PC-9 (cell line): Measurements from ENCODE around the gene CDC42EP1. TPM values are rescaled to one million over a fixed set of nuclear protein-coding genes. Genes with fewer than 3 reads are reported as not detected.

Experiments
- BruUV-seq: library from RNA; stranded (reverse); fragments of 400-500 nt; replicated peaks from 2 replicates; lab custom pipeline; 2021; lab: Mats Ljungman, UMichigan
- CTCF ChIA-PET: fragments of 300-600 bp; sonication (Branson Sonifier 250); formaldehyde crosslinking; loops from one replicate; lab custom pipeline; 2022; ENCODE audit warnings: antibody characterized with exemption; lab: Charles Lee
- POLR2A ChIA-PET: fragments of 300-600 bp; sonication (Branson Sonifier 250); formaldehyde crosslinking; loops from one replicate; lab custom pipeline; 2022; ENCODE audit warnings: antibody characterized with exemption; ENCODE audit not compliant: unreplicated experiment; lab: Charles Lee
- DNase-seq, 2 experiments: peaks; one replicate each; pipeline versions ENCODE4 v3.0.0 to v3.0.0-alpha.2; 2015 to 2022; ENCODE audit warnings: mixed read lengths in 1 of 2
- H2AFZ ChIP-seq: fragments of 200-600 bp; sonication (generic); 2 replicates; pipeline ENCODE4 v1.8.1; 2017; ENCODE audit warnings: antibody characterized with exemption
- H3F3A ChIP-seq: fragments of 200-600 bp; sonication (generic); 2 replicates; pipeline ENCODE4 v1.8.1; 2017; ENCODE audit warnings: antibody characterized with exemption, mild to moderate bottlenecking, low read depth; ENCODE audit not compliant: insufficient read depth
- H3K27ac ChIP-seq: fragments of 200-600 bp; sonication (generic); 2 replicates; pipeline ENCODE4 v1.6.1; 2016; ENCODE audit warnings: mixed run types
- H3K27me3 ChIP-seq: fragments of 200-600 bp; sonication (generic); 2 replicates; pipeline ENCODE4 v1.6.1; 2016; ENCODE audit warnings: low read depth, mixed run types; ENCODE audit not compliant: insufficient read depth
- H3K36me3 ChIP-seq: fragments of 200-600 bp; sonication (generic); 2 replicates; pipeline ENCODE4 v1.6.1; 2016; ENCODE audit warnings: low read depth, mixed run types
- H3K4me1 ChIP-seq: fragments of 200-600 bp; sonication (generic); replicated peaks from 2 replicates; pipeline ENCODE4 v1.6.1; 2016; ENCODE audit warnings: mixed run types; ENCODE audit not compliant: insufficient read depth
- H3K4me2 ChIP-seq: fragments of 200-600 bp; sonication (generic); 2 replicates; pipeline ENCODE4 v1.6.1; 2017; ENCODE audit warnings: mixed run types
- H3K4me3 ChIP-seq: fragments of 200-600 bp; sonication (generic); 2 replicates; pipeline ENCODE4 v1.6.1; 2016; ENCODE audit warnings: mixed run types
- H3K79me2 ChIP-seq: fragments of 200-600 bp; sonication (generic); 2 replicates; pipeline ENCODE4 v1.6.1; 2017; ENCODE audit warnings: low read depth, mixed run types
- H3K9me2 ChIP-seq: fragments of 200-600 bp; sonication (generic); 2 replicates; pipeline ENCODE4 v1.8.1; 2017; ENCODE audit warnings: mild to moderate bottlenecking; ENCODE audit not compliant: insufficient read depth
- H3K9me3 ChIP-seq: fragments of 200-600 bp; sonication (generic); 2 replicates; pipeline ENCODE4 v1.8.1; 2016; ENCODE audit warnings: low read depth; ENCODE audit not compliant: insufficient read depth
- H4K20me1 ChIP-seq: fragments of 200-600 bp; sonication (generic); 2 replicates; pipeline ENCODE4 v1.8.1; 2017; ENCODE audit not compliant: insufficient read depth
- EZH2 ChIP-seq: fragments of 200-600 bp; sonication (generic); IDR thresholded peaks from 2 replicates; pipeline ENCODE4 v1.8.0; 2017; ENCODE audit warnings: antibody characterized with exemption, low read depth
- intact Hi-C: fragments of 100-400 bp; cut with micrococcal nuclease; formaldehyde crosslinking; loops from one replicate; pipeline ENCODE4 v1.10.0; 2022; ENCODE audit not compliant: unreplicated experiment
- total RNA-seq: library from RNA; stranded (reverse); gene quantifications from 2 replicates; pipeline ENCODE4 v1.2.3, GENCODE V29; 2021
- TF ChIP-seq, protein P1 (sequence below): fragments of 200-600 bp; sonication (generic); conservative IDR thresholded peaks from 2 replicates; pipeline ENCODE4 v1.6.1; 2017; ENCODE audit warnings: mixed run types, antibody characterized with exemption, mild to moderate bottlenecking, moderate library complexity

Gene CDC42EP1
- total RNA-seq, 1 experiment from 2014 or later: 94.0 TPM

DNA sequence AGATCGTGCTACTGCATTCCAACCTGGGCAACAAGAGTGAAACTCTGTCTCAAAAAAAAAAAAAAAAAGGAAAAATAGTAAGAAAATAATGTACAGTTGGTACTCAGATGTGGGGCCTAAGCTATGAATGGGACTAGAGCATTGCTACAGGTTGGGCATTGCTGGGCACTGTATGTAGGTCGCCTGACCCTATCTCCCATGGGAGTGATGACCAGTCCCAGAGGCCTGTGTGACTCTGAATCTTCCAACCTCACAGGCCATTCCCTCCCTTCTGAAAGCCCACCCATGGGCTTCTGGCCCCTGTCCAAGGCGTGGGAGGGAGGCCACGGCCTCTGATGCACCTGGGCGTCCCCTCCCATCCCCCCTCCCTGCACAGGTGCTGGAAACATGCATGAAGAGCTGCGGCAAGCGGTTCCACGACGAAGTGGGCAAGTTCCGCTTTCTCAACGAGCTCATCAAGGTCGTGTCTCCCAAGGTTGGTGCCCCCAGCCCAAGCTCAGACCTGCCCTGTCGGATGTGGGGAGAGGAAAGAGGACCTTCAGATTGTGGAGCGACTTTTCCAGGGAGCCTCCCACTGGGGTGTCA, 57.9 kb downstream of the CDC42EP1 start:
- Histone ChIP-seq H3K79me2 (no peaks in the 10 kb centered on the region), H3K27me3 (no peaks in the 10 kb centered on the region), H3K27ac (no peak overlapping the region), H3K9me3 (no peaks in the 10 kb centered on the region), H2AFZ (no peak overlapping the region), H4K20me1 (peaks cover 13% of the 10 kb centered on the region; the same call in 1 of the 2 replicates), H3F3A (peaks cover 21% of the 10 kb centered on the region; the same call in 1 of the 2 replicates), H3K4me1 (no peaks in the 10 kb centered on the region), H3K4me2 (no peak overlapping the region), H3K4me3 (no peak overlapping the region), H3K36me3 (peaks cover 44% of the 10 kb centered on the region; the same call in 1 of the 2 replicates), H3K9me2 (no peaks in the 10 kb centered on the region)
- intact Hi-C loops: no loop called here
- TF ChIP-seq, protein P1, sequence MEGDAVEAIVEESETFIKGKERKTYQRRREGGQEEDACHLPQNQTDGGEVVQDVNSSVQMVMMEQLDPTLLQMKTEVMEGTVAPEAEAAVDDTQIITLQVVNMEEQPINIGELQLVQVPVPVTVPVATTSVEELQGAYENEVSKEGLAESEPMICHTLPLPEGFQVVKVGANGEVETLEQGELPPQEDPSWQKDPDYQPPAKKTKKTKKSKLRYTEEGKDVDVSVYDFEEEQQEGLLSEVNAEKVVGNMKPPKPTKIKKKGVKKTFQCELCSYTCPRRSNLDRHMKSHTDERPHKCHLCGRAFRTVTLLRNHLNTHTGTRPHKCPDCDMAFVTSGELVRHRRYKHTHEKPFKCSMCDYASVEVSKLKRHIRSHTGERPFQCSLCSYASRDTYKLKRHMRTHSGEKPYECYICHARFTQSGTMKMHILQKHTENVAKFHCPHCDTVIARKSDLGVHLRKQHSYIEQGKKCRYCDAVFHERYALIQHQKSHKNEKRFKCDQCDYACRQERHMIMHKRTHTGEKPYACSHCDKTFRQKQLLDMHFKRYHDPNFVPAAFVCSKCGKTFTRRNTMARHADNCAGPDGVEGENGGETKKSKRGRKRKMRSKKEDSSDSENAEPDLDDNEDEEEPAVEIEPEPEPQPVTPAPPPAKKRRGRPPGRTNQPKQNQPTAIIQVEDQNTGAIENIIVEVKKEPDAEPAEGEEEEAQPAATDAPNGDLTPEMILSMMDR: no peak
- TF ChIP-seq EZH2: no peak
- no TSS peak for BruUV-seq
- ChIA-PET CTCF (interaction anchor here (0.6 to 1.4 kb wide), 3 partner anchors 25 to 185 kb away, joined by 3 to 7 read pairs (median 4); no protein-coding TSS in a partner anchor), POLR2A (no interaction called here)
- no peak for DNase-seq

DNA sequence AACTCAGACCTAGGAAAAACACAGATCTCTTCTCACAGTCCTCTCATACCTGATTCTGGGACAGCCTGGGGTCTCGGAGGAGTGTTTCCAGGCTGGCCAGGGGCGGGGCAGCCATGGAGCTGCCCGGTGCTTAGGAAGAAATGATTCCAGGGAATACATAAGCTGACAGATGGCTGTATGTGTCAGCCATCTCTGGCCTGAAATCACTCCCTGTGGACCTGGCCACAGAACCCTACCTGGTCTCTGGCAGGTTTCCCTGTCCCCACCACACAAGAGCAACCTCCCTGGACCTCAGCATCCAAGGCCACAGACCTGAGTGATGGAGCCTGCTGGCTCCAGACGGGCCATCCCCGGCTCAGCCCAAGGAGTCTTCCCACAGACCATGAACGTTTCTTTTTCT, 58.4 kb downstream of the CDC42EP1 start:
- H2AFZ ChIP-seq: no peak overlapping the region
- H4K20me1 ChIP-seq: peaks cover 16% of the 10 kb centered on the region; the same call in 1 of the 2 replicates
- H3K27me3 ChIP-seq: no peaks in the 10 kb centered on the region
- no peak for TF ChIP-seq EZH2
- TF ChIP-seq, protein P1: no peak
- H3K36me3 ChIP-seq: peaks cover 47% of the 10 kb centered on the region
- intact Hi-C loops: no loop called here
- H3K9me2 ChIP-seq: no peaks in the 10 kb centered on the region
- H3F3A ChIP-seq: peaks cover 21% of the 10 kb centered on the region; the same call in 1 of the 2 replicates
- H3K4me2 ChIP-seq: no peak overlapping the region
- no peak for DNase-seq
- BruUV-seq: no TSS peak
- no peak overlapping the region for H3K27ac ChIP-seq
- ChIA-PET CTCF (interaction anchor here (0.7 to 1.4 kb wide), 2 partner anchors 25 to 184 kb away, joined by 3 to 7 read pairs; no protein-coding TSS in a partner anchor), POLR2A (no interaction called here)
- no peaks in the 10 kb centered on the region for H3K4me1 ChIP-seq
- no peaks in the 10 kb centered on the region for H3K79me2 ChIP-seq
- H3K9me3 ChIP-seq: no peaks in the 10 kb centered on the region
- no peak overlapping the region for H3K4me3 ChIP-seq

Other genes with a start within 250 kb of the CDC42EP1 start
- 30.8 and 36.6 TPM in 2 replicates for gene ELFN2, start 133.0 kb upstream of the CDC42EP1 start, total RNA-seq
- 26.0 and 28.1 TPM in 2 replicates for gene MFNG, start 74.1 kb upstream of the CDC42EP1 start, total RNA-seq
- 63.9 and 76.7 TPM in 2 replicates for gene CARD10, start 41.1 kb upstream of the CDC42EP1 start, total RNA-seq
- not detected in 2 replicates for gene LGALS2, start 19.6 kb downstream of the CDC42EP1 start, total RNA-seq
- gene GGA1, start 48.4 kb downstream of the CDC42EP1 start, total RNA-seq: 99.2 and 102 TPM in 2 replicates
- gene SH3BP1, start 79.2 kb downstream of the CDC42EP1 start, total RNA-seq: 52.1 and 60.5 TPM in 2 replicates
- gene PDXP, start 98.2 kb downstream of the CDC42EP1 start, total RNA-seq: 10.9 and 13.5 TPM in 2 replicates
- 734 and 791 TPM in 2 replicates for gene LGALS1, start 115.2 kb downstream of the CDC42EP1 start, total RNA-seq
- gene NOL12, start 125.9 kb downstream of the CDC42EP1 start, total RNA-seq: 42.1 and 44.3 TPM in 2 replicates
- gene TRIOBP, start 136.6 kb downstream of the CDC42EP1 start, total RNA-seq: 170 and 172 TPM in 2 replicates
- 32.3 and 37.7 TPM in 2 replicates for gene GCAT, start 247.5 kb downstream of the CDC42EP1 start, total RNA-seq